Measurements from ENCODE around the gene MYRIP. TPM values are rescaled to one million over a fixed set of nuclear protein-coding genes. Genes with fewer than 3 reads are reported as not detected.
"Not testable (repeated sequence)": the region's sequence is repeated elsewhere in the genome, so short reads cannot be mapped to it uniquely, and the experiment has no call there.

The MYRIP gene
- total and polyA plus RNA-seq, 2 experiments from 2014 or later, result 1.5 to 1.8 TPM

DNA sequence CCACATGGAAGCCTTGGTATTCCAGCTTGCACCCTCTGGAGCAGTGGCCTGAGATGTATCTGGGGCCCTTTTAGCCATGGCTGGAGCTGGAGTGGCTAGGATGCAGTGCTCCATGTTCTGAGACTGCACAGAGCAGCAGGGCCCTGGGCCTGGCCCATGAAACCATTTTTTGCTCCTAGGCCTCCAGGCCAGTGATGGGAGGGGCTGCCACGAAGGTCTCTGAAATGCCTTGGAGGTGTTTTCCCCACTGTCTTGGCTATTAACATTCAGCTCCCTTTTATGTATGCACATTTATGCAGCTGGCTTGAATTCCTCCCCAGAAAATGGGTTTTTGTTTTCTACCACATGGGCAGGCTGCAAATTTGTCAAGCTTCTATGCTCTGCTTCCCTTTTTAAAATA, 43.0 kb upstream of the MYRIP start:
- H3K27ac Mint-ChIP-seq, result no peak overlapping the region
- no peaks in the 10 kb centered on the region for H3K4me1 Mint-ChIP-seq
- no peak for ATAC-seq
- Histone ChIP-seq H3K4me2 (no peak overlapping the region), H3K27ac (ENCODE audit: low read depth) (no peak overlapping the region), H3K27me3 (ENCODE audit: insufficient read depth) (no peaks in the 10 kb centered on the region), H3K79me2 (replicated peaks; ENCODE audit: insufficient read depth) (no peaks in the 10 kb centered on the region), H2AFZ (no peak overlapping the region), H3F3A (replicated peaks; ENCODE audit: low read depth) (no peaks in the 10 kb centered on the region), H3K4me3 (no peak overlapping the region), H4K20me1 (replicated peaks; ENCODE audit: insufficient read depth) (no peaks in the 10 kb centered on the region), H3K9me2 (ENCODE audit: insufficient read depth) (peaks cover 5% of the 10 kb centered on the region; the same call in 1 of the 2 replicates), H3K36me3 (ENCODE audit: insufficient read depth) (no peaks in the 10 kb centered on the region), H3K4me1 (ENCODE audit: insufficient read depth) (no peaks in the 10 kb centered on the region)
- H3K27me3 Mint-ChIP-seq (ENCODE audit: insufficient read depth, low read depth, poor library complexity), result peaks cover 2% of the 10 kb centered on the region
- H3K9me3 Mint-ChIP-seq, result peaks cover 20% of the 10 kb centered on the region
- DNase-seq (ENCODE audit: low spot score), result no peak
- H3K4me3 Mint-ChIP-seq, result no peak overlapping the region
- 0 out of 3 replicates have a peak, but pooled peaks cover 5% of the 10 kb centered on the region for H3K36me3 Mint-ChIP-seq (ENCODE audit: low read depth)
- TF ChIP-seq, protein P1, sequence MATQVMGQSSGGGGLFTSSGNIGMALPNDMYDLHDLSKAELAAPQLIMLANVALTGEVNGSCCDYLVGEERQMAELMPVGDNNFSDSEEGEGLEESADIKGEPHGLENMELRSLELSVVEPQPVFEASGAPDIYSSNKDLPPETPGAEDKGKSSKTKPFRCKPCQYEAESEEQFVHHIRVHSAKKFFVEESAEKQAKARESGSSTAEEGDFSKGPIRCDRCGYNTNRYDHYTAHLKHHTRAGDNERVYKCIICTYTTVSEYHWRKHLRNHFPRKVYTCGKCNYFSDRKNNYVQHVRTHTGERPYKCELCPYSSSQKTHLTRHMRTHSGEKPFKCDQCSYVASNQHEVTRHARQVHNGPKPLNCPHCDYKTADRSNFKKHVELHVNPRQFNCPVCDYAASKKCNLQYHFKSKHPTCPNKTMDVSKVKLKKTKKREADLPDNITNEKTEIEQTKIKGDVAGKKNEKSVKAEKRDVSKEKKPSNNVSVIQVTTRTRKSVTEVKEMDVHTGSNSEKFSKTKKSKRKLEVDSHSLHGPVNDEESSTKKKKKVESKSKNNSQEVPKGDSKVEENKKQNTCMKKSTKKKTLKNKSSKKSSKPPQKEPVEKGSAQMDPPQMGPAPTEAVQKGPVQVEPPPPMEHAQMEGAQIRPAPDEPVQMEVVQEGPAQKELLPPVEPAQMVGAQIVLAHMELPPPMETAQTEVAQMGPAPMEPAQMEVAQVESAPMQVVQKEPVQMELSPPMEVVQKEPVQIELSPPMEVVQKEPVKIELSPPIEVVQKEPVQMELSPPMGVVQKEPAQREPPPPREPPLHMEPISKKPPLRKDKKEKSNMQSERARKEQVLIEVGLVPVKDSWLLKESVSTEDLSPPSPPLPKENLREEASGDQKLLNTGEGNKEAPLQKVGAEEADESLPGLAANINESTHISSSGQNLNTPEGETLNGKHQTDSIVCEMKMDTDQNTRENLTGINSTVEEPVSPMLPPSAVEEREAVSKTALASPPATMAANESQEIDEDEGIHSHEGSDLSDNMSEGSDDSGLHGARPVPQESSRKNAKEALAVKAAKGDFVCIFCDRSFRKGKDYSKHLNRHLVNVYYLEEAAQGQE (IDR thresholded peaks at IDR 0.05; ENCODE audit: unreplicated experiment), result no peak
- TF ChIP-seq EZH2 (IDR thresholded peaks at IDR 0.05; ENCODE audit: low read depth, unreplicated experiment) (no peak), STAT1 (IDR thresholded peaks at IDR 0.05; ENCODE audit: unreplicated experiment) (no peak), CREB1 (CRISPR knock-in tag; IDR thresholded peaks at IDR 0.05; ENCODE audit: low read depth) (no peak)
- TF ChIP-seq, protein P2, sequence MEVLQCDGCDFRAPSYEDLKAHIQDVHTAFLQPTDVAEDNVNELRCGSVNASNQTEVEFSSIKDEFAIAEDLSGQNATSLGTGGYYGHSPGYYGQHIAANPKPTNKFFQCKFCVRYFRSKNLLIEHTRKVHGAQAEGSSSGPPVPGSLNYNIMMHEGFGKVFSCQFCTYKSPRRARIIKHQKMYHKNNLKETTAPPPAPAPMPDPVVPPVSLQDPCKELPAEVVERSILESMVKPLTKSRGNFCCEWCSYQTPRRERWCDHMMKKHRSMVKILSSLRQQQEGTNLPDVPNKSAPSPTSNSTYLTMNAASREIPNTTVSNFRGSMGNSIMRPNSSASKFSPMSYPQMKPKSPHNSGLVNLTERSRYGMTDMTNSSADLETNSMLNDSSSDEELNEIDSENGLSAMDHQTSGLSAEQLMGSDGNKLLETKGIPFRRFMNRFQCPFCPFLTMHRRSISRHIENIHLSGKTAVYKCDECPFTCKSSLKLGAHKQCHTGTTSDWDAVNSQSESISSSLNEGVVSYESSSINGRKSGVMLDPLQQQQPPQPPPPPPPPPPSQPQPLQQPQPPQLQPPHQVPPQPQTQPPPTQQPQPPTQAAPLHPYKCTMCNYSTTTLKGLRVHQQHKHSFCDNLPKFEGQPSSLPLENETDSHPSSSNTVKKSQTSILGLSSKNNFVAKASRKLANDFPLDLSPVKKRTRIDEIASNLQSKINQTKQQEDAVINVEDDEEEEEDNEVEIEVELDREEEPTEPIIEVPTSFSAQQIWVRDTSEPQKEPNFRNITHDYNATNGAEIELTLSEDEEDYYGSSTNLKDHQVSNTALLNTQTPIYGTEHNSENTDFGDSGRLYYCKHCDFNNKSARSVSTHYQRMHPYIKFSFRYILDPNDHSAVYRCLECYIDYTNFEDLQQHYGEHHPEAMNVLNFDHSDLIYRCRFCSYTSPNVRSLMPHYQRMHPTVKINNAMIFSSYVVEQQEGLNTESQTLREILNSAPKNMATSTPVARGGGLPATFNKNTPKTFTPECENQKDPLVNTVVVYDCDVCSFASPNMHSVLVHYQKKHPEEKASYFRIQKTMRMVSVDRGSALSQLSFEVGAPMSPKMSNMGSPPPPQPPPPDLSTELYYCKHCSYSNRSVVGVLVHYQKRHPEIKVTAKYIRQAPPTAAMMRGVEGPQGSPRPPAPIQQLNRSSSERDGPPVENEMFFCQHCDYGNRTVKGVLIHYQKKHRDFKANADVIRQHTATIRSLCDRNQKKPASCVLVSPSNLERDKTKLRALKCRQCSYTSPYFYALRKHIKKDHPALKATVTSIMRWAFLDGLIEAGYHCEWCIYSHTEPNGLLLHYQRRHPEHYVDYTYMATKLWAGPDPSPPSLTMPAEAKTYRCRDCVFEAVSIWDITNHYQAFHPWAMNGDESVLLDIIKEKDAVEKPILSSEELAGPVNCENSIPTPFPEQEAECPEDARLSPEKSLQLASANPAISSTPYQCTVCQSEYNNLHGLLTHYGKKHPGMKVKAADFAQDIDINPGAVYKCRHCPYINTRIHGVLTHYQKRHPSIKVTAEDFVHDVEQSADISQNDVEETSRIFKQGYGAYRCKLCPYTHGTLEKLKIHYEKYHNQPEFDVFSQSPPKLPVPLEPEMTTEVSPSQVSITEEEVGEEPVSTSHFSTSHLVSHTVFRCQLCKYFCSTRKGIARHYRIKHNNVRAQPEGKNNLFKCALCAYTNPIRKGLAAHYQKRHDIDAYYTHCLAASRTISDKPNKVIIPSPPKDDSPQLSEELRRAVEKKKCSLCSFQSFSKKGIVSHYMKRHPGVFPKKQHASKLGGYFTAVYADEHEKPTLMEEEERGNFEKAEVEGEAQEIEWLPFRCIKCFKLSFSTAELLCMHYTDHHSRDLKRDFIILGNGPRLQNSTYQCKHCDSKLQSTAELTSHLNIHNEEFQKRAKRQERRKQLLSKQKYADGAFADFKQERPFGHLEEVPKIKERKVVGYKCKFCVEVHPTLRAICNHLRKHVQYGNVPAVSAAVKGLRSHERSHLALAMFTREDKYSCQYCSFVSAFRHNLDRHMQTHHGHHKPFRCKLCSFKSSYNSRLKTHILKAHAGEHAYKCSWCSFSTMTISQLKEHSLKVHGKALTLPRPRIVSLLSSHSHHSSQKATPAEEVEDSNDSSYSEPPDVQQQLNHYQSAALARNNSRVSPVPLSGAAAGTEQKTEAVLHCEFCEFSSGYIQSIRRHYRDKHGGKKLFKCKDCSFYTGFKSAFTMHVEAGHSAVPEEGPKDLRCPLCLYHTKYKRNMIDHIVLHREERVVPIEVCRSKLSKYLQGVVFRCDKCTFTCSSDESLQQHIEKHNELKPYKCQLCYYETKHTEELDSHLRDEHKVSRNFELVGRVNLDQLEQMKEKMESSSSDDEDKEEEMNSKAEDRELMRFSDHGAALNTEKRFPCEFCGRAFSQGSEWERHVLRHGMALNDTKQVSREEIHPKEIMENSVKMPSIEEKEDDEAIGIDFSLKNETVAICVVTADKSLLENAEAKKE (CRISPR knock-in tag; IDR thresholded peaks at IDR 0.05), result no peak

DNA sequence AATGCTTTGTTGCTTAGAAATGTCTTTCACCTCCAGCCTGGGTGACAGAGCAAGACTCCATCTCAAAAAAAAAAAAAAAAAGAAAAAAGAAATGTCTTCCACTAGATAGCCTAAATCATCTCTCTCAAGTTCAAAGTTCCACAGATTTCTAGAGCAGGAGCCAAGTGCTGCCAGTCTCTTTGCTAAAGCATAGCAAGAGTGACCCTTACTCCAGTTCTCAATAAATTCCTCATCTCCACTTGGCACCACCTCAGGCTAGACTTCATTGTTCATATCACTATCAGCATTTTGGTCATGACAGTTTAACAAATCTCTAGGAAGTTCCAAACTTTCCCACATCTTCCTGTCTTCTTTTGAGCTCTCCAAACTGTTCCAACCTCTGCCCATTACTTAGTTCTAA, 42.5 kb upstream of the MYRIP start:
- not testable (repeated sequence) for H3K27me3 Mint-ChIP-seq (ENCODE audit: insufficient read depth, low read depth, poor library complexity); H3K36me3 Mint-ChIP-seq (ENCODE audit: low read depth); H4K20me1 ChIP-seq (replicated peaks; ENCODE audit: insufficient read depth); H3K4me3 ChIP-seq; H3F3A ChIP-seq (replicated peaks; ENCODE audit: low read depth); H3K4me1 ChIP-seq (ENCODE audit: insufficient read depth); H3K79me2 ChIP-seq (replicated peaks; ENCODE audit: insufficient read depth); H3K4me2 ChIP-seq; ATAC-seq; H3K36me3 ChIP-seq (ENCODE audit: insufficient read depth); H3K27ac Mint-ChIP-seq; H3K27ac ChIP-seq (ENCODE audit: low read depth); H3K27me3 ChIP-seq (ENCODE audit: insufficient read depth); H3K4me3 Mint-ChIP-seq; H3K4me1 Mint-ChIP-seq; H3K9me2 ChIP-seq (ENCODE audit: insufficient read depth); DNase-seq (ENCODE audit: low spot score); H2AFZ ChIP-seq
- peaks cover 20% of the 10 kb centered on the region for H3K9me3 Mint-ChIP-seq

DNA sequence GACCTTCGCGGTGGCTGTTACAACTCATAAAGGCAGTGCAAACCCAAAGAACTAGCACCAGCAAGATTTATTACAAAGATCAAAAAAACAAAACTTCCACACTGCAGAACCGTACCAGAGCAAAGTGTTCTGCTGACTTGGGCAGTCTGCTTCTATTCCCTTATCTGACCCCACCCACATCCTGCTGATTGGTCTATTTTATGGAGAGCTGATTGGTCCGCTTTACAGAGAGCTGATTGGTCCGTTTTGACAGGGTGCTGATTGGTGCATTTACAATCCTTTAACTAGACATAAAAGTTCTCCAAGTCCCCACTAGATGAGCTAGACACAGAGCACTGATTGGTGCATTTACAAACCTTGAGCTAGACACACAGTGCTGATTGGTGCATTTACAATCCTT, 31.2 kb upstream of the MYRIP start:
- Mint-ChIP-seq H3K9me3 (peaks cover 27% of the 10 kb centered on the region), H3K36me3 (ENCODE audit: low read depth) (peaks cover 13% of the 10 kb centered on the region; the same call in 1 of the 3 replicates)
- not testable (repeated sequence) for H3K4me3 ChIP-seq; H3K36me3 ChIP-seq (ENCODE audit: insufficient read depth); H3K4me3 Mint-ChIP-seq; H3K79me2 ChIP-seq (replicated peaks; ENCODE audit: insufficient read depth); H3K27me3 ChIP-seq (ENCODE audit: insufficient read depth); H2AFZ ChIP-seq; H3K4me1 ChIP-seq (ENCODE audit: insufficient read depth); H4K20me1 ChIP-seq (replicated peaks; ENCODE audit: insufficient read depth); H3K9me2 ChIP-seq (ENCODE audit: insufficient read depth); ATAC-seq; H3F3A ChIP-seq (replicated peaks; ENCODE audit: low read depth); H3K27ac ChIP-seq (ENCODE audit: low read depth); H3K4me1 Mint-ChIP-seq; H3K27ac Mint-ChIP-seq; DNase-seq (ENCODE audit: low spot score); H3K27me3 Mint-ChIP-seq (ENCODE audit: insufficient read depth, low read depth, poor library complexity); H3K4me2 ChIP-seq
